Large intestine (tissue), 3 donors: Measurements from ENCODE around the gene SNAP23. TPM values are rescaled to one million over a fixed set of nuclear protein-coding genes. Genes with fewer than 3 reads are reported as not detected.
A peak's percentile ranks its signal among the peaks of the same experiment; 100 is the strongest.

Experiments
- DNase-seq, 2 donors: peaks; one replicate each; pipeline versions ENCODE4 v3.0.0 to v3.0.0-alpha.2; 2013
- H3K27ac ChIP-seq: one replicate; pipeline ENCODE4 v1.5.1; 2013; ENCODE audit warnings: low read length
- H3K27me3 ChIP-seq: 2 replicates; pipeline ENCODE4 v1.6.1; 2013; ENCODE audit warnings: low read length; ENCODE audit not compliant: control insufficient read depth, insufficient read depth
- H3K36me3 ChIP-seq: 2 replicates; pipeline ENCODE4 v1.6.1; 2013; ENCODE audit warnings: low read length; ENCODE audit not compliant: control insufficient read depth, insufficient read depth
- H3K4me1 ChIP-seq: one replicate; pipeline ENCODE4 v1.6.1; 2013; ENCODE audit warnings: low read length; ENCODE audit not compliant: control insufficient read depth, insufficient read depth
- H3K4me3 ChIP-seq: one replicate; pipeline ENCODE4 v1.5.1; 2013; ENCODE audit warnings: low read length
- H3K9me3 ChIP-seq: one replicate; pipeline ENCODE4 v1.6.1; 2013; ENCODE audit warnings: mild to moderate bottlenecking, low read depth, low read length, moderate library complexity; ENCODE audit not compliant: control insufficient read depth
- WGBS: methylation state at CpG from one replicate; pipeline ENCODE4 v1.1.5; 2013; ENCODE audit warnings: low lambda C conversion rate; ENCODE audit not compliant: insufficient coverage; 5-methylcytosine and 5-hydroxymethylcytosine counted together
- polyA plus RNA-seq: library from polyadenylated mRNA; unstranded; fragments of 120-200 nt; gene quantifications from one replicate; pipeline ENCODE4 v1.2.1, GENCODE V29; 2013

Gene SNAP23
- polyA plus RNA-seq, 1 donor: 146 TPM

GRCh38 chr15:42491539-42492225 lies 3.8 kb upstream of the SNAP23 start:
- Histone ChIP-seq H3K4me3 (peak overlapping the region; percentile 91), H3K9me3 (no peaks in the 10 kb centered on the region), H3K36me3 (no peaks in the 10 kb centered on the region), H3K27me3 (no peaks in the 10 kb centered on the region), H3K27ac (peak overlapping the region; percentile 93), H3K4me1 (peaks cover 10% of the 10 kb centered on the region)
- WGBS: 50% methylated on average over 2 of the region's 18 CpGs
- DNase-seq: peak in 1 of 2 donors; percentile 19

GRCh38 chr15:42493679-42494078 lies 1.8 kb upstream of the SNAP23 start:
- DNase-seq: no peak
- no peak overlapping the region for H3K4me3 ChIP-seq
- H3K9me3 ChIP-seq: no peaks in the 10 kb centered on the region
- H3K27ac ChIP-seq: no peak overlapping the region
- H3K27me3 ChIP-seq: no peaks in the 10 kb centered on the region
- peaks cover 24% of the 10 kb centered on the region for H3K4me1 ChIP-seq
- 83% methylated on average over 1 of the region's 1 CpG for WGBS
- H3K36me3 ChIP-seq: no peaks in the 10 kb centered on the region

GRCh38 chr15:42494998-42495360 lies 455 bp upstream of the SNAP23 start:
- no peak for DNase-seq
- WGBS: 0% methylated on average over 3 of the region's 10 CpGs
- peaks cover 37% of the 10 kb centered on the region for H3K4me1 ChIP-seq

GRCh38 chr15:42498212-42499068 lies 3.0 kb downstream of the SNAP23 start:
- H3K4me1 ChIP-seq: peaks cover 34% of the 10 kb centered on the region
- no peaks in the 10 kb centered on the region for H3K9me3 ChIP-seq
- no peaks in the 10 kb centered on the region for H3K27me3 ChIP-seq
- DNase-seq: peak; percentile 72 to 90
- H3K4me3 ChIP-seq: no peak overlapping the region
- 20% methylated on average over 1 of the region's 6 CpGs for WGBS
- peak overlapping the region; percentile 87 for H3K27ac ChIP-seq
- H3K36me3 ChIP-seq: peaks cover 4% of the 10 kb centered on the region

More at GRCh38 chr15:42494998-42495360, 455 bp upstream of the SNAP23 start:
- H3K27ac ChIP-seq: peak overlapping the region; percentile 68
- no peaks in the 10 kb centered on the region for H3K36me3 ChIP-seq
- no peaks in the 10 kb centered on the region for H3K27me3 ChIP-seq
- peak overlapping the region; percentile 58 for H3K4me3 ChIP-seq
- no peaks in the 10 kb centered on the region for H3K9me3 ChIP-seq

- H3K36me3 ChIP-seq: peaks cover 4% of the 10 kb centered on the region
- H3K4me3 ChIP-seq: no peak overlapping the region
- peak overlapping the region; percentile 87 for H3K27ac ChIP-seq
- peaks cover 32% of the 10 kb centered on the region for H3K4me1 ChIP-seq
- no peak for DNase-seq
- H3K27me3 ChIP-seq: no peaks in the 10 kb centered on the region
- whole genome bisulfite sequencing: 100% methylated on average over 1 of the region's 12 CpGs
- H3K9me3 ChIP-seq: no peaks in the 10 kb centered on the region
These were observed 4.6 kb downstream of the SNAP23 start for GRCh38 chr15:42499858-42500609.

GRCh38 chr15:42502477-42502876 lies 7.0 kb downstream of the SNAP23 start:
- WGBS: 83% methylated on average over 1 of the region's 4 CpGs
- Histone ChIP-seq H3K4me1 (peaks cover 28% of the 10 kb centered on the region), H3K27ac (no peak overlapping the region), H3K9me3 (no peaks in the 10 kb centered on the region), H3K36me3 (peaks cover 4% of the 10 kb centered on the region), H3K27me3 (no peaks in the 10 kb centered on the region), H3K4me3 (no peak overlapping the region)
- DNase-seq: no peak

GRCh38 chr15:42503825-42504224 lies 8.4 kb downstream of the SNAP23 start:
- peaks cover 18% of the 10 kb centered on the region for H3K4me1 ChIP-seq
- whole genome bisulfite sequencing: 100% methylated on average over 1 of the region's 1 CpG

GRCh38 chr15:42504631-42505030 lies 9.2 kb downstream of the SNAP23 start:
- DNase-seq: no peak
- Histone ChIP-seq H3K4me1 (peaks cover 10% of the 10 kb centered on the region), H3K27me3 (no peaks in the 10 kb centered on the region), H3K9me3 (no peaks in the 10 kb centered on the region), H3K27ac (peak overlapping the region; percentile 73), H3K36me3 (peaks cover 4% of the 10 kb centered on the region), H3K4me3 (no peak overlapping the region)
- 72% methylated on average over 2 of the region's 3 CpGs for WGBS

More at GRCh38 chr15:42503825-42504224, 8.4 kb downstream of the SNAP23 start:
- no peaks in the 10 kb centered on the region for H3K9me3 ChIP-seq
- no peak overlapping the region for H3K4me3 ChIP-seq
- peaks cover 4% of the 10 kb centered on the region for H3K36me3 ChIP-seq
- no peaks in the 10 kb centered on the region for H3K27me3 ChIP-seq
- H3K27ac ChIP-seq: no peak overlapping the region
- no peak for DNase-seq

- Histone ChIP-seq H3K9me3 (no peaks in the 10 kb centered on the region), H3K4me3 (no peak overlapping the region), H3K36me3 (peaks cover 5% of the 10 kb centered on the region), H3K27me3 (no peaks in the 10 kb centered on the region), H3K27ac (no peak overlapping the region), H3K4me1 (peaks cover 3% of the 10 kb centered on the region)
- WGBS: no CpG with 5 or more reads among the region's 4 CpGs
- no peak for DNase-seq
These were observed 12.1 kb downstream of the SNAP23 start for GRCh38 chr15:42507514-42507913.

- Histone ChIP-seq H3K36me3 (peaks cover 9% of the 10 kb centered on the region), H3K4me1 (peaks cover 3% of the 10 kb centered on the region), H3K4me3 (no peak overlapping the region), H3K9me3 (no peaks in the 10 kb centered on the region), H3K27me3 (no peaks in the 10 kb centered on the region), H3K27ac (no peak overlapping the region)
- WGBS: 80% methylated on average over 4 of the region's 9 CpGs
- no peak for DNase-seq
These were observed 12.8 kb downstream of the SNAP23 start for GRCh38 chr15:42508263-42508690.
